Hematopoietic multipotent progenitor cell treated with erythropoietin and hydrocortisone succinate and interleukin-3 and kit ligand, for 6 days (in vitro differentiated cells): ENCODE measurements around the gene EIF2S3B.

Experiments
- DNase-seq: peaks from one replicate; pipeline ENCODE4 v3.0.0-alpha.2; 2015

Gene EIF2S3B

GRCh38 chr12:10554756-10555481 lies 49.2 kb downstream of the EIF2S3B start:
- DNase-seq: no peak

- DNase-seq: no peak
These were observed 51.6 kb downstream of the EIF2S3B start for GRCh38 chr12:10557329-10557728.

DNA sequence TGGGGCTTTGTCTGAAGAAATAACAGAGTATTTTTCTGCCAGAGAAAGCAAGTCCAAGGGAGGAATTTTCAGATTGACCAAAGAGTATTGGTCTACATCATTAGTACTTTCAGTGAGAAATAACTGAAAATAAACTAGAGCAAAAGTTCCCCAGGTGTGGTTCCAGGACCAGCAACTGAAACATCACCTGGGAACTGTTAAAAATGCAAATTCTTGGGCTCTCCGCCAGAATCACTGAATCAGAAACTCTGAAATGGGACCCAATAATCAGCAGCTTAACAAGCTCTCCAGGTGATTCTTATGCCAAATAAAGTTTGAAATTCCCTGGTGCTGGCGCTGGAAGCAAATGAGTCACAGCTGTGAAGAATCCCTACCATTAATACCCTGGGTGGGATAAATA lies 52.1 kb downstream of the EIF2S3B start:
- no peak for DNase-seq
